Adrenal gland (tissue), 5 donors: ENCODE results near the gene SP7.

Experiments
- POLR2A ChIP-seq, 2 donors: fragments of 450-650 bp; IDR thresholded peaks; one replicate each; pipeline ENCODE4 v1.6.1; 2017; ENCODE audit warnings: antibody characterized with exemption in 2 of 2, mild to moderate bottlenecking in 2 of 2, moderate library complexity in 1 of 2
- TF ChIP-seq, protein P1 (sequence below), 6 experiments: fragments of 450-650 bp in 4 of 6; fragments of 200-600 bp in 2 of 6; sonication (generic) in 1 of 6; IDR thresholded peaks; 1 replicate in 5 of 6; 2 replicates in 1 of 6; pipeline versions ENCODE4 v1.5.1 to v1.8.0; 2016 to 2021; ENCODE audit warnings: antibody characterized with exemption in 6 of 6, mild to moderate bottlenecking in 2 of 6, moderate library complexity in 1 of 6
- donor health status: DM: no; HTN: no; CAD: no.

DNA sequence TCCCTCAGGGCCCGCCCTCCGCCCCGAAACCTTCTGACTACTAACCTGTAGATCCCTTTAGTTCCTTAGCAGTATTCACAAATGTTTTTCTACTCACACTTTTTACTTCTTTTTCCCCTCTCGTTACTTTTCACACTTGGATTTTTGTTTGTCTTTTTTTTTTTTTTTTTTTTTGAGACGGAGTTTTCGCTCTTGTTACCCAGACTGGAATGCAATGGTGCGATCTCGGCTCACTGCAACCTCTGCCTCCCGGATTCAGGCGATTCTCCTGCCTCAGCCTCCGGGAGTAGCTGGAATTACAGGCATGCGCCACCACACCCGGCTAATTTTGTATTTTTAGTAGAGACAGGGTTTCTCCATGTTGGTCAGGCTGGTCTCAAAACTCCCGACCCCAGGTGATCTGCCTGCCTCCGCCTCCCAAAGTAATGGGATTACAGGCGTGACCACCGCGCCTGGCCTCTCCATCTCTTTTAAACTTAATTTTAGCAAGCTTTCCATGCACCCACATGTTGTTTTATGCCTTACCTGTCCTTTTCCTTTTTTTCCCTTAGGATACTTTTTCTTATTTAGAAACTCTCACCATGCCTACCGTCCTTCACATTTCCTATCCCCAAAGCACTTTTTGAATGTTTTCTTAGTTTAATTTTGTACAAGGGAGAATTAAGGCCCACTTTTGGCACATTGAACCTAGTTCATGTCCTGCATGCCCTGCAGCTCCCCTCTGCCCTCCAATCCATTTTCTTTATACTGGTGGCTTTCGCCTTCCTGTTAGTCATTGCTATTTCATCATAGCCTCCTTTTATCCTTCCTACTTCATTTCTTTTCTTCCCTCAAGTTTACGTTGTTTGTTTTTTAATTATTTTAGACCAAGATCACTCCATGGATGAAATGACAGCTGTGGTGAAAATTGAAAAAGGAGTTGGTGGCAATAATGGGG is 44.9 kb upstream of the SP7 start:
- TF ChIP-seq, protein P1, sequence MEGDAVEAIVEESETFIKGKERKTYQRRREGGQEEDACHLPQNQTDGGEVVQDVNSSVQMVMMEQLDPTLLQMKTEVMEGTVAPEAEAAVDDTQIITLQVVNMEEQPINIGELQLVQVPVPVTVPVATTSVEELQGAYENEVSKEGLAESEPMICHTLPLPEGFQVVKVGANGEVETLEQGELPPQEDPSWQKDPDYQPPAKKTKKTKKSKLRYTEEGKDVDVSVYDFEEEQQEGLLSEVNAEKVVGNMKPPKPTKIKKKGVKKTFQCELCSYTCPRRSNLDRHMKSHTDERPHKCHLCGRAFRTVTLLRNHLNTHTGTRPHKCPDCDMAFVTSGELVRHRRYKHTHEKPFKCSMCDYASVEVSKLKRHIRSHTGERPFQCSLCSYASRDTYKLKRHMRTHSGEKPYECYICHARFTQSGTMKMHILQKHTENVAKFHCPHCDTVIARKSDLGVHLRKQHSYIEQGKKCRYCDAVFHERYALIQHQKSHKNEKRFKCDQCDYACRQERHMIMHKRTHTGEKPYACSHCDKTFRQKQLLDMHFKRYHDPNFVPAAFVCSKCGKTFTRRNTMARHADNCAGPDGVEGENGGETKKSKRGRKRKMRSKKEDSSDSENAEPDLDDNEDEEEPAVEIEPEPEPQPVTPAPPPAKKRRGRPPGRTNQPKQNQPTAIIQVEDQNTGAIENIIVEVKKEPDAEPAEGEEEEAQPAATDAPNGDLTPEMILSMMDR (IDR thresholded peaks at IDR 0.05) = peak in 1 of 6 experiments; percentile 10
- peak in 1 of 2 donors; percentile 24 for TF ChIP-seq POLR2A (IDR thresholded peaks at IDR 0.05)
